ENCODE data around the gene TOMM40.

The TOMM40 gene

GRCh38 chr19:44903602-44904425 lies 12.8 kb downstream of the TOMM40 start:
- peak overlapping the region; percentile 37 for H3K27ac ChIP-seq
- no peak for TF ChIP-seq ZFX (IDR thresholded peaks at IDR 0.05; ENCODE audit: borderline replicate concordance)
- TF ChIP-seq CTCF (IDR thresholded peaks at IDR 0.05), result peak; percentile 99

- TF ChIP-seq ZFX (IDR thresholded peaks at IDR 0.05; ENCODE audit: borderline replicate concordance), result no peak
- peak; percentile 34 for TF ChIP-seq CTCF (IDR thresholded peaks at IDR 0.05)
- peak overlapping the region; percentile 37 for H3K27ac ChIP-seq
Observed at GRCh38 chr19:44904426-44904994, 13.5 kb downstream of the TOMM40 start.

DNA sequence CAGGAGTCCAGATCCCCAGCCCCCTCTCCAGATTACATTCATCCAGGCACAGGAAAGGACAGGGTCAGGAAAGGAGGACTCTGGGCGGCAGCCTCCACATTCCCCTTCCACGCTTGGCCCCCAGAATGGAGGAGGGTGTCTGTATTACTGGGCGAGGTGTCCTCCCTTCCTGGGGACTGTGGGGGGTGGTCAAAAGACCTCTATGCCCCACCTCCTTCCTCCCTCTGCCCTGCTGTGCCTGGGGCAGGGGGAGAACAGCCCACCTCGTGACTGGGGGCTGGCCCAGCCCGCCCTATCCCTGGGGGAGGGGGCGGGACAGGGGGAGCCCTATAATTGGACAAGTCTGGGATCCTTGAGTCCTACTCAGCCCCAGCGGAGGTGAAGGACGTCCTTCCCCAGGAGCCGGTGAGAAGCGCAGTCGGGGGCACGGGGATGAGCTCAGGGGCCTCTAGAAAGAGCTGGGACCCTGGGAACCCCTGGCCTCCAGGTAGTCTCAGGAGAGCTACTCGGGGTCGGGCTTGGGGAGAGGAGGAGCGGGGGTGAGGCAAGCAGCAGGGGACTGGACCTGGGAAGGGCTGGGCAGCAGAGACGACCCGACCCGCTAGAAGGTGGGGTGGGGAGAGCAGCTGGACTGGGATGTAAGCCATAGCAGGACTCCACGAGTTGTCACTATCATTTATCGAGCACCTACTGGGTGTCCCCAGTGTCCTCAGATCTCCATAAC lies 14.5 kb downstream of the TOMM40 start, which contains the start of gene APOE:
Gene APOE (plus strand): TSS at position 360 of the 724 bp plus-strand sequence. CDS start 829 bp downstream, outside the sequence.
- no peak within 1 kb of the TSS for H3K27ac ChIP-seq
- no peak for TF ChIP-seq CTCF (IDR thresholded peaks at IDR 0.05)
- TF ChIP-seq ZFX (IDR thresholded peaks at IDR 0.05; ENCODE audit: borderline replicate concordance), result no peak

DNA sequence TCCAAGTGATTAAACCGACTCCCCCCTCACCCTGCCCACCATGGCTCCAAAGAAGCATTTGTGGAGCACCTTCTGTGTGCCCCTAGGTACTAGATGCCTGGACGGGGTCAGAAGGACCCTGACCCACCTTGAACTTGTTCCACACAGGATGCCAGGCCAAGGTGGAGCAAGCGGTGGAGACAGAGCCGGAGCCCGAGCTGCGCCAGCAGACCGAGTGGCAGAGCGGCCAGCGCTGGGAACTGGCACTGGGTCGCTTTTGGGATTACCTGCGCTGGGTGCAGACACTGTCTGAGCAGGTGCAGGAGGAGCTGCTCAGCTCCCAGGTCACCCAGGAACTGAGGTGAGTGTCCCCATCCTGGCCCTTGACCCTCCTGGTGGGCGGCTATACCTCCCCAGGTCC lies 16.6 kb downstream of the TOMM40 start:
- TF ChIP-seq CTCF (IDR thresholded peaks at IDR 0.05), result no peak
- TF ChIP-seq ZFX (IDR thresholded peaks at IDR 0.05; ENCODE audit: borderline replicate concordance), result no peak
- no peak overlapping the region for H3K27ac ChIP-seq

DNA sequence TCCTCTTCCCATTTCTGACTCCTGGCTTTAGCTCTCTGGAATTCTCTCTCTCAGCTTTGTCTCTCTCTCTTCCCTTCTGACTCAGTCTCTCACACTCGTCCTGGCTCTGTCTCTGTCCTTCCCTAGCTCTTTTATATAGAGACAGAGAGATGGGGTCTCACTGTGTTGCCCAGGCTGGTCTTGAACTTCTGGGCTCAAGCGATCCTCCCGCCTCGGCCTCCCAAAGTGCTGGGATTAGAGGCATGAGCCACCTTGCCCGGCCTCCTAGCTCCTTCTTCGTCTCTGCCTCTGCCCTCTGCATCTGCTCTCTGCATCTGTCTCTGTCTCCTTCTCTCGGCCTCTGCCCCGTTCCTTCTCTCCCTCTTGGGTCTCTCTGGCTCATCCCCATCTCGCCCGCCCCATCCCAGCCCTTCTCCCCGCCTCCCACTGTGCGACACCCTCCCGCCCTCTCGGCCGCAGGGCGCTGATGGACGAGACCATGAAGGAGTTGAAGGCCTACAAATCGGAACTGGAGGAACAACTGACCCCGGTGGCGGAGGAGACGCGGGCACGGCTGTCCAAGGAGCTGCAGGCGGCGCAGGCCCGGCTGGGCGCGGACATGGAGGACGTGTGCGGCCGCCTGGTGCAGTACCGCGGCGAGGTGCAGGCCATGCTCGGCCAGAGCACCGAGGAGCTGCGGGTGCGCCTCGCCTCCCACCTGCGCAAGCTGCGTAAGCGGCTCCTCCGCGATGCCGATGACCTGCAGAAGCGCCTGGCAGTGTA lies 17.2 kb downstream of the TOMM40 start:
- TF ChIP-seq CTCF (IDR thresholded peaks at IDR 0.05) (no peak), ZFX (IDR thresholded peaks at IDR 0.05; ENCODE audit: borderline replicate concordance) (no peak)

GRCh38 chr19:44908836-44909261 lies 17.8 kb downstream of the TOMM40 start:
- H3K27ac ChIP-seq, result no peak overlapping the region
- TF ChIP-seq CTCF (IDR thresholded peaks at IDR 0.05) (no peak), ZFX (IDR thresholded peaks at IDR 0.05; ENCODE audit: borderline replicate concordance) (no peak)

More for the DNA sequence above, 17.2 kb downstream of the TOMM40 start:
- H3K27ac ChIP-seq, result no peak overlapping the region

Data from 22Rv1 (cell line).